Motor neuron (in vitro differentiated cells): ENCODE data around the gene SSTR4. TPM values are rescaled to one million over a fixed set of nuclear protein-coding genes. Genes with fewer than 3 reads are reported as not detected.
A peak's percentile ranks its signal among the peaks of the same experiment; 100 is the strongest.

ENCODE experiments used
- ATAC-seq, 8 experiments: fragments of 200-7000 bp; cut with Tn5 transposase; replicated peaks in 6 of 8; 2 replicates each; pipeline ENCODE4 v1.8.0; 2021; ENCODE audit warnings: mild to moderate bottlenecking in 8 of 8, moderate library complexity in 8 of 8
- H3K27ac ChIP-seq, 2 donors: fragments of 250-450 bp; sonication (Bioruptor Pico); 2 replicates each; pipeline ENCODE4 v1.9.0; 2021; ENCODE audit warnings: antibody characterized with exemption in 2 of 2, mild to moderate bottlenecking in 2 of 2, moderate library complexity in 1 of 2
- H3K4me1 ChIP-seq, 2 donors: fragments of 250-450 bp; sonication (Bioruptor Pico); replicated peaks in 1 of 2; 2 replicates each; pipeline ENCODE4 v1.6.1; 2021; ENCODE audit warnings: antibody characterized with exemption in 2 of 2, mild to moderate bottlenecking in 2 of 2, moderate library complexity in 1 of 2
- H3K4me3 ChIP-seq, 5 donors: fragments of 250-450 bp; sonication (Bioruptor Pico); 2 replicates each; pipeline ENCODE4 v1.9.0; 2021; ENCODE audit warnings: antibody characterized with exemption in 5 of 5, mild to moderate bottlenecking in 5 of 5, moderate library complexity in 4 of 5
- WGBS, 10 experiments: fragments of 450-650 bp; shearing (Covaris generic); methylation state at CpG; one replicate each; pipeline ENCODE4 v1.0.0; 2022; 5-methylcytosine and 5-hydroxymethylcytosine counted together
- in situ Hi-C, 9 experiments: fragments of 400-800 bp; cut with MboI; loops; one replicate each; pipeline ENCODE4 v1.15.0; 2021; ENCODE audit warnings: low sequenced_read_pairs in 9 of 9, low pct_unique_long_range_greater_than_20kb in 2 of 9; ENCODE audit not compliant: unreplicated experiment in 9 of 9
- total RNA-seq, 8 experiments: library from RNA; unstranded; fragments of 300-600 nt; gene quantifications; 2 replicates each; pipeline versions ENCODE4 v1.2.3 to v1.2.4, GENCODE V29; 2022

Gene SSTR4
- total RNA-seq, 8 experiments from 2014 or later, result 0.13 to 0.62 (median 0.35) TPM; not detected in 4

GRCh38 chr20:23050076-23050838 is 15.1 kb downstream of the SSTR4 start:
- peak; percentile 12 to 38 (median 31) for ATAC-seq
- H3K27ac ChIP-seq, result no peak overlapping the region
- peaks cover 0 to 14% of the 10 kb centered on the region in 2 donors for H3K4me1 ChIP-seq
- in situ Hi-C loops, result loop anchor here in 1 of 9 experiments (10.0 kb wide), 2 partner anchors 185 to 295 kb away; no protein-coding TSS in a partner anchor
- peak overlapping the region in 3 of 5 donors; percentile 23 to 28 (median 24) for H3K4me3 ChIP-seq
- 0 to 14% (median 2%) methylated on average over 1 to 5 of the region's 48 CpGs; no CpG with 5 or more reads in 6 of the 10 experiments for WGBS, 10 experiments

GRCh38 chr20:23050847-23051627 is 15.9 kb downstream of the SSTR4 start:
- peak; percentile 30 to 75 (median 48) for ATAC-seq
- H3K27ac ChIP-seq, result no peak overlapping the region
- peaks cover 0 to 14% of the 10 kb centered on the region in 2 donors for H3K4me1 ChIP-seq
- in situ Hi-C loops, result loop anchor here in 1 of 9 experiments (10.0 kb wide), 2 partner anchors 184 to 294 kb away; no protein-coding TSS in a partner anchor
- 0 to 90% (median 7%) methylated on average over 1 to 24 of the region's 46 CpGs; no CpG with 5 or more reads in 3 of the 10 experiments for WGBS, 10 experiments
- H3K4me3 ChIP-seq, result peak overlapping the region in 3 of 5 donors; percentile 23 to 28 (median 24)

GRCh38 chr20:23052904-23053303 is 17.8 kb downstream of the SSTR4 start:
- no peak overlapping the region for H3K27ac ChIP-seq
- 76 to 100% (median 93%) methylated on average over 2 to 5 of the region's 5 CpGs; no CpG with 5 or more reads in 6 of the 10 experiments for WGBS, 10 experiments
- in situ Hi-C loops, result loop anchor here in 1 of 9 experiments (10.0 kb wide), 2 partner anchors 182 to 292 kb away; no protein-coding TSS in a partner anchor
- H3K4me1 ChIP-seq, result peaks cover 0 to 14% of the 10 kb centered on the region in 2 donors
- no peak overlapping the region for H3K4me3 ChIP-seq
- ATAC-seq, result no peak

GRCh38 chr20:23058240-23058639 is 23.1 kb downstream of the SSTR4 start:
- WGBS, 10 experiments, result 43 to 83% (median 60%) methylated on average over 1 of the region's 1 CpG; no CpG with 5 or more reads in 4 of the 10 experiments
- in situ Hi-C loops, result loop anchor here in 1 of 9 experiments (10.0 kb wide), 2 partner anchors 177 to 287 kb away; no protein-coding TSS in a partner anchor
- no peak for ATAC-seq
- Histone ChIP-seq H3K27ac (no peak overlapping the region), H3K4me3 (no peak overlapping the region), H3K4me1 (no peaks in the 10 kb centered on the region)

- 61 to 100% (median 90%) methylated on average over 1 to 3 of the region's 3 CpGs; no CpG with 5 or more reads in 1 of the 10 experiments for WGBS, 10 experiments
- Histone ChIP-seq H3K27ac (no peak overlapping the region), H3K4me1 (no peaks in the 10 kb centered on the region), H3K4me3 (no peak overlapping the region)
- ATAC-seq, result no peak
- in situ Hi-C loops, result loop anchor here in 1 of 9 experiments (10.0 kb wide), 2 partner anchors 176 to 286 kb away; no protein-coding TSS in a partner anchor
Measured at GRCh38 chr20:23059001-23059400, 23.9 kb downstream of the SSTR4 start.

GRCh38 chr20:23059846-23060245 is 24.7 kb downstream of the SSTR4 start:
- in situ Hi-C loops, result loop anchor here in 1 of 9 experiments (10.0 kb wide), 2 partner anchors 175 to 285 kb away; no protein-coding TSS in a partner anchor
- WGBS, 10 experiments, result 73 to 90% (median 80%) methylated on average over 2 to 3 of the region's 3 CpGs; no CpG with 5 or more reads in 1 of the 10 experiments
- no peak for ATAC-seq
- Histone ChIP-seq H3K4me1 (peaks cover 0 to under 1% of the 10 kb centered on the region in 2 donors), H3K4me3 (no peak overlapping the region), H3K27ac (no peak overlapping the region)

GRCh38 chr20:23060629-23061028 is 25.5 kb downstream of the SSTR4 start:
- H3K4me3 ChIP-seq, result no peak overlapping the region
- in situ Hi-C loops, result no loop called here
- peaks cover 0 to 9% of the 10 kb centered on the region in 2 donors for H3K4me1 ChIP-seq
- H3K27ac ChIP-seq, result no peak overlapping the region
- WGBS, 10 experiments, result 17 to 93% (median 70%) methylated on average over 1 to 4 of the region's 4 CpGs; no CpG with 5 or more reads in 2 of the 10 experiments
- ATAC-seq, result no peak

GRCh38 chr20:23061262-23061661 is 26.1 kb downstream of the SSTR4 start:
- WGBS, 10 experiments, result 20 to 100% (median 81%) methylated on average over 1 to 5 of the region's 5 CpGs; no CpG with 5 or more reads in 3 of the 10 experiments

GRCh38 chr20:23061734-23062561 is 26.8 kb downstream of the SSTR4 start:
- Histone ChIP-seq H3K4me1 (peaks cover 0 to 10% of the 10 kb centered on the region in 2 donors), H3K4me3 (no peak overlapping the region), H3K27ac (no peak overlapping the region)
- peak in 3 of 8 experiments; percentile 74 to 89 (median 79) for ATAC-seq
- in situ Hi-C loops, result no loop called here
- 5 to 81% (median 36%) methylated on average over 2 to 8 of the region's 8 CpGs; no CpG with 5 or more reads in 1 of the 10 experiments for WGBS, 10 experiments

More at GRCh38 chr20:23061262-23061661, 26.1 kb downstream of the SSTR4 start:
- in situ Hi-C loops, result no loop called here
- H3K4me3 ChIP-seq, result no peak overlapping the region
- H3K27ac ChIP-seq, result no peak overlapping the region
- peaks cover 0 to 10% of the 10 kb centered on the region in 2 donors for H3K4me1 ChIP-seq
- no peak for ATAC-seq

GRCh38 chr20:23062632-23063031 is 27.5 kb downstream of the SSTR4 start:
- in situ Hi-C loops, result no loop called here
- ATAC-seq, result no peak
- H3K27ac ChIP-seq, result no peak overlapping the region
- no peak overlapping the region for H3K4me3 ChIP-seq
- peaks cover 0 to 10% of the 10 kb centered on the region in 2 donors for H3K4me1 ChIP-seq

GRCh38 chr20:23063168-23063567 is 28.1 kb downstream of the SSTR4 start:
- no peak overlapping the region for H3K4me3 ChIP-seq
- in situ Hi-C loops, result no loop called here
- peak in 1 of 8 experiments; percentile 67 for ATAC-seq
- WGBS, 10 experiments, result 16 to 100% (median 85%) methylated on average over 1 to 3 of the region's 3 CpGs; no CpG with 5 or more reads in 1 of the 10 experiments
- peaks cover 0 to 10% of the 10 kb centered on the region in 2 donors for H3K4me1 ChIP-seq
- no peak overlapping the region for H3K27ac ChIP-seq

GRCh38 chr20:23063581-23063980 is 28.5 kb downstream of the SSTR4 start:
- peak in 1 of 8 experiments; percentile 12 for ATAC-seq
- no peak overlapping the region for H3K27ac ChIP-seq
- H3K4me1 ChIP-seq, result peaks cover 0 to 10% of the 10 kb centered on the region in 2 donors
- WGBS, 10 experiments, result 60 to 100% (median 81%) methylated on average over 1 to 2 of the region's 2 CpGs; no CpG with 5 or more reads in 1 of the 10 experiments
- no peak overlapping the region for H3K4me3 ChIP-seq
- in situ Hi-C loops, result no loop called here
